Memory B cell (primary cell): ENCODE data around the gene KCNK7.
"Not testable (repeated sequence)": the region's sequence is repeated elsewhere in the genome, so short reads cannot be mapped to it uniquely, and the experiment has no call there.

ENCODE experiments used
- ATAC-seq: fragments of 150-1000 bp; cut with Tn5 transposase; 2 replicates; pipeline ENCODE4 v1.10.0; 2021; ENCODE audit warnings: low read depth, mild to moderate bottlenecking, moderate library complexity
- DNase-seq, 2 donors: peaks; one replicate each; pipeline ENCODE4 v3.0.0; 2022; ENCODE audit warnings: low spot score in 2 of 2
- H3K27ac Mint-ChIP-seq: one replicate; pipeline ENCODE4 v1.8.0; 2022; ENCODE audit warnings: mild to moderate bottlenecking, moderate library complexity, mixed read lengths
- H3K27me3 Mint-ChIP-seq: one replicate; pipeline ENCODE4 v1.8.0; 2022; ENCODE audit warnings: mixed read lengths
- H3K36me3 Mint-ChIP-seq: one replicate; pipeline ENCODE4 v1.8.0; 2022; ENCODE audit warnings: mild to moderate bottlenecking, mixed read lengths
- H3K4me1 Mint-ChIP-seq: one replicate; pipeline ENCODE4 v1.8.0; 2022; ENCODE audit warnings: mixed read lengths
- H3K4me3 Mint-ChIP-seq: one replicate; pipeline ENCODE4 v1.8.0; 2022; ENCODE audit warnings: mild to moderate bottlenecking, moderate library complexity, mixed read lengths
- H3K9me3 Mint-ChIP-seq: one replicate; pipeline ENCODE4 v1.8.0; 2022; ENCODE audit warnings: mixed read lengths

The KCNK7 gene, protein sequence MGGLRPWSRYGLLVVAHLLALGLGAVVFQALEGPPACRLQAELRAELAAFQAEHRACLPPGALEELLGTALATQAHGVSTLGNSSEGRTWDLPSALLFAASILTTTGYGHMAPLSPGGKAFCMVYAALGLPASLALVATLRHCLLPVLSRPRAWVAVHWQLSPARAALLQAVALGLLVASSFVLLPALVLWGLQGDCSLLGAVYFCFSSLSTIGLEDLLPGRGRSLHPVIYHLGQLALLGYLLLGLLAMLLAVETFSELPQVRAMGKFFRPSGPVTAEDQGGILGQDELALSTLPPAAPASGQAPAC

DNA sequence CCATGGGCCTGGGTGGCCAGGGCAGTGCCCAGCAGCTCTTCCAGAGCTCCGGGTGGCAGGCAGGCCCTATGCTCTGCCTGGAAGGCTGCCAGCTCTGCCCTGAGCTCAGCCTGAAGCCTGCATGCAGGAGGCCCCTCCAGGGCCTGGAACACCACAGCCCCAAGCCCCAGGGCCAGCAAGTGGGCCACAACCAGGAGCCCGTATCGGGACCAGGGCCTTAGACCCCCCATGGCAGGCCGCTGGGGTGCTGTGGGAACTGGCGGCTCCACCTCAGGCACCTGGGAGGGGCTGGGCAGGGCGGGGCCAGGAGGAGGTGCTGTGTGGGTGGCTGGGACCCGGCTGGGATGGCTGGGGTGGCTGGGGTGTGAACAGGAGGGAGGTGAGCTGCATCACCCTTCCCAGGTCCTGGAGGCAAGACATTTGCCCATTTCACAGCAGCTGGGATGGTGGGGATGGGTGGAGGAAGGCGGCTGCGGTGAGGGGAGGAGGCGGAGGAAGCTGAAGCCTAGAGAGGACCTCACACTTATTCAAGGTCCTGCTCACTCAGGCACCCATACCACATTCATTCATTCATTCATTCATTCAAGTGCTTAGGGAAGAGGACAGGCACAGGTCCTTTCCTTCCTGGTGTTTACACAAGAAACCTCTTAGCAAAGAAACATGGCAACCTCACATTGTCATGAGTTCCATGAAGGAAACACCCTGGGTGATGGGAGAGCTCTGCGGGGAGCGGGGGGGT is at the start of gene KCNK7:
Gene KCNK7 (minus strand): TSS at position 258 of the 739 bp plus-strand sequence. CDS start 28 bp downstream, at position 230.
- peaks cover 5% of the 10 kb centered on the region for H3K36me3 Mint-ChIP-seq
- no peak within 1 kb of the TSS for H3K4me3 Mint-ChIP-seq
- no peak for ATAC-seq
- peak within 1 kb of the TSS; percentile 81 for H3K27ac Mint-ChIP-seq
- no peak for DNase-seq
- no peaks in the 10 kb centered on the region for H3K27me3 Mint-ChIP-seq
- H3K9me3 Mint-ChIP-seq = no peaks in the 10 kb centered on the region
- H3K4me1 Mint-ChIP-seq = peaks cover 12% of the 10 kb centered on the region

DNA sequence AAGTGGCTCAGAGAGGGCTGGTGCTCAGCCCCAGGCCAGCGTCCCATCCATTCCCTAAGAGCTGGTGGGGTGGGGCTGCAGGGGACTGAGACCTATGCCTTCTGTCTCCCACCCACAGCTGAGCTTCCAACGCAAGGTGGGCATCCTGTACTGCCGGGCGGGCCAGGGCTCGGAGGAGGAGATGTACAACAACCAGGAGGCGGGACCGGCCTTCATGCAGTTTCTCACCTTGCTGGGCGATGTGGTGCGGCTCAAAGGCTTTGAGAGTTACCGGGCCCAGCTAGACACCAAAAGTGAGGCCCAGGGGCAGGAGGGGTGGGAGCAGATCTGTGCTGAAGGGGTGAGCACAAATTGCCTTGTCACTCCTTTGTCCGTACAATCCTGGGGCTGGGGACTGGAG is 49.2 kb upstream of the KCNK7 start:
- Mint-ChIP-seq H3K4me3 (no peak overlapping the region), H3K9me3 (no peaks in the 10 kb centered on the region), H3K4me1 (peaks cover 27% of the 10 kb centered on the region), H3K27ac (no peak overlapping the region), H3K36me3 (peaks cover 29% of the 10 kb centered on the region), H3K27me3 (no peaks in the 10 kb centered on the region)
- ATAC-seq (no peak), DNase-seq (no peak)

DNA sequence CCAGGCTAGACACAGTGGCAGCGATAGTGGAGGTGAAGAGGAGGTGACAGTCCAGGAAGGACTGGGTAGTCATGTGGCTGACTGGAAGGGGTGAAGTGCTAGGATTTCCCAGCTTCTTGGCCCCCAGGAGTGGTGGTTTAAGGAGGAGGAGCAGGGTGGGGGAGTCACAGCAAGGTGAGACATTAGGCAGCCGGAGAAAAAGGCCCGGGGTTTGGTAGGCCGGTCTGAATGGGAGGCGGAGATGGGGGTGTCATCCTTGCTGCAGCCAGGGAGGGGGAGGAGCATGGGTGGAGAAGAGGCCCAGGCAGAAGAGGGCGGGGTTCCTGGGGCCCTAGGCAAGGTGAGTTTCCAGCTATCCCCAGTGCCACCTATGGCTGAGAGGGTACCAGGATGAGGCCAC is 48.4 kb upstream of the KCNK7 start:
- ATAC-seq (no peak), DNase-seq (no peak)
- H3K9me3 Mint-ChIP-seq = no peaks in the 10 kb centered on the region
- no peak overlapping the region for H3K4me3 Mint-ChIP-seq
- peaks cover 30% of the 10 kb centered on the region for H3K4me1 Mint-ChIP-seq
- H3K27me3 Mint-ChIP-seq = no peaks in the 10 kb centered on the region
- H3K27ac Mint-ChIP-seq = peak overlapping the region; percentile 79
- H3K36me3 Mint-ChIP-seq = peaks cover 29% of the 10 kb centered on the region

DNA sequence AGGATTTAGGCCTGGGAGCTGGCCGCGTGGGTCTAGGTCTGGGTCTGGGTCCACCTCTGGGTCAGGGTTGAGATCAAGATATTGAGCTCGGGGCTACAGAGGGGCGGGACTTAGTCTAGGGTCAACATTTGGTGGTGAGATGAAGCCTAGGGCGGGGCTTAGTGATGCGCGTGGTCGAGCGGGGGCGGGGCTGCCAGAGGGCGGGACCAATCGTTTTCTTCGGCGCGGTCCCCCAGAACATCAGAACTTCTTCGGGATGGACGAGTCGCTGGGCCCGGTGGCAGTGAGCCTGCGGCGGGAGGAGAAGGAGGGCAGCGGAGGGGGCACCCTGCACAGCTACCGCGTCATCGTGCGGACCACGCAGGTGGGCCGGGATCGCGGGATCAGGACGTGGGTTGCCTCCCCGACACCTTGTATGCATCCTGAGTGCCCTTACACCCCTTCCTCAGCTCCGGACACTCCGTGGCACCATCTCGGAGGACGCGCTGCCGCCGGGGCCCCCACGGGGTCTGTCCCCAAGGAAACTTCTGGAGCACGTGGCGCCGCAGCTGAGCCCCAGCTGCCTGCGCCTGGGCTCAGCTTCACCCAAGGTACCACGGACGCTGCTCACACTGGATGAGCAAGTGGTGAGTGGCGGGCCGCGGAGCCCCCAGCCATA is 46.5 kb upstream of the KCNK7 start:
- ATAC-seq (no peak), DNase-seq (no peak)
- H3K27me3 Mint-ChIP-seq = no peaks in the 10 kb centered on the region
- no peaks in the 10 kb centered on the region for H3K9me3 Mint-ChIP-seq
- peak overlapping the region; percentile 97 for H3K27ac Mint-ChIP-seq
- peak overlapping the region; percentile 95 for H3K4me3 Mint-ChIP-seq
- H3K4me1 Mint-ChIP-seq = peaks cover 37% of the 10 kb centered on the region
- peaks cover 24% of the 10 kb centered on the region for H3K36me3 Mint-ChIP-seq

DNA sequence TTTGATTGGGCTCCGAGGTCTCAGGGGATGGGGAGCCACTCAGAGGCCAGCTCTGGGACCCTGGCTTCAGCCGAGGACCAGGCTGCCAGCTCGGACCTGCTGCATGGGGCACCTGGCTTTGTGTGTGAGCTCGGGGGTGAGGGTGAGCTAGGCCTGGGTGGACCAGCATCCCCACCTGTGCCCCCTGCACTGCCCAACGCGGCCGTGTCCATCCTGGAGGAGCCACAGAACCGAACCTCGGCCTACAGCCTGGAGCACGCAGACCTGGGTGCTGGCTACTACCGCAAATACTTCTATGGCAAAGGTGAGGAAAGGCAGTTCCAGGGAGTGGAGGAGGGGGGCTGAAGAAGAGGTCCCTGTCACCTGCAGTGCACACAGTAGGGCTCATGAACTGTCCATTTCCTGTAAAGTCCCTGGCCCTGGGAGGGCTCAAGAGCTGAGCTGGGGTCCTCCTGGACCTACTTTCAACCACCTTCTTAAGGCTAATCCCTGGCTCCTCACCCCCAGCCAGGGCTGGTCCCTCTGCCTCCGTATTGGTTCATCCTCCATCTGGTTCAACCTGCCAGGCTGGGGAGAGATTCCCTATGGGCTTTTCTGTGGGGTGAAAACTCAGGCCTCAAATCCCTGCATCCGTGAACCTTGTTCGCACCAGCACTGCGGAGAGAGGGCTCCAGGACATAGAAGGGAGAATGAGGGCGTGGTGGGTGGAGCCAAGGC is 45.9 kb upstream of the KCNK7 start:
- Mint-ChIP-seq H3K9me3 (no peaks in the 10 kb centered on the region), H3K27ac (peak overlapping the region; percentile 97), H3K4me1 (peaks cover 38% of the 10 kb centered on the region), H3K27me3 (no peaks in the 10 kb centered on the region), H3K4me3 (peak overlapping the region; percentile 95), H3K36me3 (peaks cover 24% of the 10 kb centered on the region)
- no peak for DNase-seq
- no peak for ATAC-seq

DNA sequence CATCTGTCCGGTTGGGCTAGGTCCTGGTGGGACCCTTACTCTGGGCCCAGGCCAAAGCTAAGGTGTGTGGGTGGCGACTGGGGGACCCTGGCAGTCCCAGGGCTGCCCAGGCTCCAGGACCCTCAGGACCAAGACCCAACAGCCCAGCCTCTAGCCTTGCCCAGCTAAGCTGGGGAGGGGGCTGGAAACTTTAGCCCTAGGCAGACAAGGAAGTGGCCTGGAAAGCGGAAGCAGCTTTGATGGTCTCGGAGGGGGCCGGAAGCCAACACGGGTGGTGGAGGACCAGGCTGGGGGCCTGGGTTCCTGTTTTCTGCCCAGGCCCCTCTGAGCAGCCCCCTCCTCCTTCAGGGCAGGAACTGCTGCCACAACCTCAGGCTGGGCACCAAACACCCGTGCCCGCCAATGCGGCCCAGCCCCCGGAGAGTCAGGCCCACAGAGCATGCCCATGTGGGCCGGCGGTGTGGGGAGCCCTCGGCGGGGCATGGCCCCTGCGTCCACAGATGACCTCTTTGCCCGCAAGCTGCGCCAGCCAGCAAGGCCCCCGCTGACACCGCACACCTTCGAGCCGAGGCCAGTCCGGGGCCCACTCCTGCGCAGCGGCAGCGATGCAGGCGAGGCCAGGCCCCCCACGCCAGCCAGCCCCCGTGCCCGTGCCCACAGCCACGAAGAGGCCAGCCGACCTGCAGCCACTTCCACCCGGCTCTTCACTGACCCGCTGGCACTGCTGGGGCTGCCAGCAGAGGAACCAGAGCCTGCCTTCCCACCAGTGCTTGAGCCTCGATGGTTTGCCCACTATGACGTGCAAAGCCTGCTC is 45.1 kb upstream of the KCNK7 start:
- DNase-seq (peak; percentile 60 to 73), ATAC-seq (peak; percentile 24)
- Mint-ChIP-seq H3K27me3 (no peaks in the 10 kb centered on the region), H3K4me1 (peaks cover 38% of the 10 kb centered on the region), H3K4me3 (peak overlapping the region; percentile 95), H3K9me3 (no peaks in the 10 kb centered on the region), H3K27ac (peak overlapping the region; percentile 97), H3K36me3 (peaks cover 21% of the 10 kb centered on the region)

DNA sequence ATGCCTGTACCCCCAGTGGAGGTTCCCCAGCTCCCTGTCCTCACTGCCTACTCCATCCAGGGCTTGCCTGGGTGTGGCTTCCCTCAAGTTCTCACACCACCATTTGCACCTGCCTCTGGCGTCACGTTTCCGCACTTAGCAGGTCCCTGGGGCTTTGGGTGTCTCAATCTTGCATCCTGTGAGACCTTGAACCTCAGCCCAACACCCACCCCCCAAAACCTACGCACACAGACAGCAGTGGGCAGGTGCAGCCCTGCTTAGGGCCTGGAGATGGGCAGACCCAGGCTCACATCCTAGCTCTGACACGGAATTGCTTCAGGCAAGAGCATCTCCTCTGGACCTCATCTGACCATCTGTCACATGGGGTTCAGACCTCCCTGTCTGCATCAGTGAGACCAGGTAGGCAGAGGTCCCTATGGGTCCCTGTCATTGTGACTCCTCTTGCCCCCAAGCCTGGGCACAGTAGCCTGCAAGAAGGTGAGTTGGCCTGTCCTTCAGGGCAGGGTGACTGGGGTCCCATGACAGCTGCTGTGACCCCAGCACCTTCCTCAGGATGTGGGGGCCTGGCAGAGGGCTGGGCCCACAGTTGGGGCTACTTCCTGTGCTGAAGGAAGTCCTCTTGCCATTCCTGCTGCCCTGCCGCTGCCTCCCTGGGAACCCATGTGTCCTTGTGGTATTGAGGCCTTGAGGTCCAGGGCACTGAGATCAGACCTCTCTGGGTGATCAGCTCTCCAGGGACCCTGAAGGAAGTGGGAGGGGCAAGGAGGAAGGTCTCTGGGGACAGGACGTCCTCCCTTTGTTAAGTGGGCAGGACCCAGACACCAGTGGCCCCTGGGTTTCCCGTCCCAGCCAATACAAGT is 44.3 kb upstream of the KCNK7 start:
- Mint-ChIP-seq H3K4me3 (peak overlapping the region; percentile 95), H3K36me3 (peaks cover 21% of the 10 kb centered on the region), H3K27me3 (no peaks in the 10 kb centered on the region), H3K9me3 (no peaks in the 10 kb centered on the region), H3K27ac (peak overlapping the region; percentile 97), H3K4me1 (peaks cover 33% of the 10 kb centered on the region)
- DNase-seq = peak; percentile 82 to 95
- ATAC-seq = peak; percentile 75

DNA sequence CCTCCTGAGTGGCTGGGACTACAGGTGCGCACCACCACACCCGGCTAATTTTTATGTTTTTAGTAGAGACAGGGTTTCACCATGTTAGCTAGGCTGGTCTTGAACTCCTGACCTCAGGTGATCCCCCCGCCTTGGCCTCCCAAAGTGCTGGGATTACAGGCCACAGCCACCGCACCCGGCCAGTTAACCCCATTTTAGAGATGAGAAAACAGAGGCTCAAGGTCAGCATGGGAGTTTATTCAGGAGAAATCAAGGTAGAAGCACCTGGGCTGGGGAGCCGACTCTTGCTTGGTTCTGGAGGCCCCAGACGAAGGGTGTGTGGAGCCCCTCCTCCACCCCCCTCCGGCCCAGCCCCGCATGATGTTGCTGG is 43.6 kb upstream of the KCNK7 start:
- H3K4me1 Mint-ChIP-seq = peaks cover 33% of the 10 kb centered on the region
- H3K27ac Mint-ChIP-seq = peak overlapping the region; percentile 97
- ATAC-seq, H3K9me3 Mint-ChIP-seq, H3K27me3 Mint-ChIP-seq, DNase-seq: not testable (repeated sequence)
- H3K36me3 Mint-ChIP-seq = peaks cover 18% of the 10 kb centered on the region
- peak overlapping the region; percentile 95 for H3K4me3 Mint-ChIP-seq

DNA sequence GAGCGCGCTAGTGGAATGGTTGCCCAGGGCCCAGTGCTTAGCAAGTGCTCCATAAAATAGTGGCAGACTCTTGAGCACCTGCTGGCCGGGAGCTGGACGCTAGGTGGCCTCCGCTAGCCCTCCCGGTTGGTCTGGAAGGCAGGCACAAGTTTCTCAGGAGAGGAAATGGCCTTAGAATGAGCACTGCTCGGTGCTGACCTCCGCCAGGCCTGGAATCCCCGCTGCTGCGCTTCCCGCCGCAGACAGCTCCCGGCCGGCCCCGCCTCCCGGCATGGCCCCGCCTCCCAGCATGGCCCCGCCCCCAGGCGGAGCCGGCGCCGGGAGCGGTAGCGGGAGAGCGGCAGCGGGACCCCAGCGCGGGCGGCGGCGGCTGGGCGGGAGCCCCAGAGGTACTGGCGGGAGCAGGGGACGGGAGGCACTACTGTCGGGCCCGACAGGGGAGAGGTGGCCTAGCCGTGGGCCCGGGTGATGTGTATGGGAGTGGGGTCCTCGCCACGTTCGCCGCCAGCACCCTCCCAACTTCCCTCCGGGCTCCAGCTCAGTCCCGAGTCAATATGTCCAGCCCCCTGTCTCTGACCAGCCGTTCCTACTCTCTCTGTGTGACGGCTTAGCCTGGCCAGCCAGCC is 42.3 kb upstream of the KCNK7 start, which contains the start of gene SIPA1:
Gene SIPA1 (plus strand): TSS at position 308 of the 626 bp plus-strand sequence. CDS start 2,821 bp downstream, outside the sequence.
- DNase-seq (peak; percentile 79 to 84), ATAC-seq (peak; percentile 33)
- Mint-ChIP-seq H3K9me3 (no peaks in the 10 kb centered on the region), H3K4me1 (peaks cover 31% of the 10 kb centered on the region), H3K4me3 (peak within 1 kb of the TSS; percentile 95), H3K27ac (peak within 1 kb of the TSS; percentile 97), H3K27me3 (no peaks in the 10 kb centered on the region), H3K36me3 (peaks cover 10% of the 10 kb centered on the region)

DNA sequence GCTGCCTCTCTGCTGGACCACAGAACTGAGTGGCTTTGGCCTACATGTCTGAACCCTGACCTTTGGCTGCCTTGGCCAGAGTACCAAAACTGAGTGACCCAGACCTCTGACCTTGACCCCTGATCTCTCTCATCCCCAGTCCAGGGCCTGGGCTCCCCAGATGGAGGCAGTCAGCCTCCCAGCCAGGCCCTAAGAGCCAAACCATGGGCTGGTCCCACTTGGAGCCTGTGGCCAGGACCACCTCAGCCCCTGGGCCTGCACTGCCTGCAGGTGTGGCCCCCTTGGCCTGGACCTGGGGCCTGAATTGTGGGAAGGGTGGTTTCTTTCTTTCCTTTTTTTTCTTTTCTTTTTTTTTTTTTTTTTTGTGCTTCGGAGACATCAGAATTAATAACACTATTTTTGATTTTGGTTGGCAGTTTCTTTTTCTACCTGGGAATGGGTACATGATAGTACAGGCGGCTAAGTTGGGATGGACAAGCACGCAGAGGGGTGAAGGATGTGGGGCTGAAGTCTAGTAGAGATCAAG is 41.5 kb upstream of the KCNK7 start:
- Mint-ChIP-seq H3K36me3 (peaks cover 10% of the 10 kb centered on the region), H3K4me1 (peaks cover 30% of the 10 kb centered on the region), H3K27me3 (no peaks in the 10 kb centered on the region), H3K27ac (peak overlapping the region; percentile 97), H3K4me3 (peak overlapping the region; percentile 95), H3K9me3 (no peaks in the 10 kb centered on the region)
- no peak for ATAC-seq
- DNase-seq = no peak

DNA sequence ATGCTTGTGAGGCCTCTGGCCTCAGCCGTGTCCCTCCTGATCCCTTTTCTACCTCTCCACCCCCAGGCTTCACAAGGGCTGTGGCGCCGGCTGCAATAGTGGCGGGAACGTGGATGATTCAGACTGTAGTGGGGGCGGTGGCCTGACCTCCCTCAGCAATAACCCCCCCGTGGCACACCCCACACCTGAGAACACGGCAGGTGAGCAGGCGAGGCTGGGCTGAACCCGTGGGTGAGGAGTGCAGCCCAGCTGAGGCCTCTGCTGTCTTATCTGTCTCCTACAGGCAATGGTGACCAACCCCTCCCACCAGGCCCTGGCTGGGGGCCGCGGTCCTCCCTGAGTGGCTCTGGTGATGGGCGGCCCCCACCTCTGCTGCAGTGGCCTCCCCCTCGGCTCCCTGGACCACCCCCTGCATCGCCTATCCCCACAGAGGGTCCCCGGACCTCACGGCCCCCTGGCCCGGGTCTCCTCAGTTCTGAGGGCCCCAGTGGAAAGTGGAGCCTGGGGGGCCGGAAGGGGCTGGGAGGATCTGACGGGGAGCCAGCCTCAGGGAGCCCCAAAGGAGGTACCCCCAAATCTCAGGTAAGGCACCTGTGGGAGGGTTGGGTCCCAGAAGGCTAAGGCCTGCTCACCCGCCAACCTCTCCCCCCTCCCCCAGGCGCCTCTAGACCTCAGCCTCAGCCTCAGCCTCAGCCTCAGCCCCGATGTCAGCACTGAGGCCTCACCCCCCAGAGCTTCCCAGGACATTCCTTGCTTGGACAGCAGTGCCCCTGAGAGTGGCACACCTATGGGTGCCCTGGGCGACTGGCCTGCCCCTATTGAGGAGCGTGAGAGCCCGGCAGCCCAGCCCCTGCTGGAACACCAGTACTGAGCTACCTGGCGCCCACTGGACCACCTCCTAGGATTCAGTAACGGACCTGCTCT is 40.8 kb upstream of the KCNK7 start:
- DNase-seq (no peak), ATAC-seq (no peak)
- Mint-ChIP-seq H3K9me3 (no peaks in the 10 kb centered on the region), H3K27ac (no peak overlapping the region), H3K4me3 (peak overlapping the region; percentile 41), H3K36me3 (peaks cover 10% of the 10 kb centered on the region), H3K27me3 (no peaks in the 10 kb centered on the region), H3K4me1 (peaks cover 23% of the 10 kb centered on the region)
